Lung (tissue), 12 donors: ENCODE measurements around the gene GRIK3. TPM values are rescaled to one million over a fixed set of nuclear protein-coding genes. Genes with fewer than 3 reads are reported as not detected.
"Not testable (repeated sequence)": the region's sequence is repeated elsewhere in the genome, so short reads cannot be mapped to it uniquely, and the experiment has no call there.

Experiments used
- ATAC-seq: fragments of 200-7000 bp; cut with Tn5 transposase; one replicate; pipeline ENCODE4 v1.9.1; 2020; ENCODE audit warnings: moderate number of reproducible peaks; ENCODE audit not compliant: insufficient read depth, low FRiP score
- DNase-seq, 3 donors: peaks; one replicate each; pipeline ENCODE4 v3.0.0-alpha.2; 2013 to 2017
- H3K27ac ChIP-seq, 2 donors: one replicate each; pipeline ENCODE4 v1.5.1; 2013; ENCODE audit warnings: mild to moderate bottlenecking in 2 of 2, moderate library complexity in 2 of 2, control low read depth in 1 of 2, inconsistent platforms in 1 of 2, low read depth in 1 of 2, low read length in 1 of 2
- H3K27me3 ChIP-seq, 3 donors: one replicate each; pipeline ENCODE4 v1.5.1; 2013; ENCODE audit warnings: low read length in 2 of 3; ENCODE audit not compliant: control insufficient read depth in 3 of 3, insufficient read depth in 3 of 3
- H3K36me3 ChIP-seq, 4 donors: one replicate each; pipeline ENCODE4 v1.5.1; 2013; ENCODE audit warnings: low read length in 4 of 4, mild to moderate bottlenecking in 1 of 4, moderate library complexity in 1 of 4; ENCODE audit not compliant: control insufficient read depth in 4 of 4, insufficient read depth in 4 of 4
- H3K4me1 ChIP-seq, 5 donors: one replicate each; pipeline ENCODE4 v1.5.1; 2013; ENCODE audit warnings: low read length in 5 of 5, mild to moderate bottlenecking in 2 of 5, moderate library complexity in 1 of 5; ENCODE audit not compliant: control insufficient read depth in 5 of 5, insufficient read depth in 5 of 5
- H3K4me3 ChIP-seq: one replicate; pipeline ENCODE4 v1.5.1; 2013; ENCODE audit warnings: mild to moderate bottlenecking, control low read depth, moderate library complexity
- H3K9ac ChIP-seq, 2 donors: one replicate each; pipeline ENCODE4 v1.5.1; 2013; ENCODE audit warnings: low read length in 2 of 2, control low read depth in 1 of 2; ENCODE audit not compliant: insufficient read depth in 1 of 2
- H3K9me3 ChIP-seq, 4 donors: one replicate each; pipeline ENCODE4 v1.5.1; 2013; ENCODE audit warnings: low read length in 3 of 4, mild to moderate bottlenecking in 1 of 4, moderate library complexity in 1 of 4; ENCODE audit not compliant: control insufficient read depth in 4 of 4, insufficient read depth in 3 of 4
- CTCF ChIP-seq: IDR thresholded peaks from 2 replicates; pipeline ENCODE4 v1.5.1; 2012; ENCODE audit warnings: mild to moderate bottlenecking; ENCODE audit errors: control extremely low read depth, extremely low read depth
- WGBS, 2 donors: extraction: QIAGEN DNeasy Blood & Tissue Kit; methylation state at CpG; one replicate each; pipeline ENCODE4 v1.1.7; 2013; 5-methylcytosine and 5-hydroxymethylcytosine counted together
- polyA plus RNA-seq, 2 donors: library from polyadenylated mRNA; stranded (reverse); fragments of 200-250 nt; gene quantifications; one replicate each; pipeline ENCODE4 v1.2.1, GENCODE V29; 2013
- total RNA-seq, 2 donors: library from RNA; depleted of rRNA in 1 of 2; stranded (reverse); fragments of >200 nt in 1 of 2; gene quantifications; one replicate each; pipeline ENCODE4 v1.2.1, GENCODE V29; 2014 to 2021
- donor health status: control.
- donor health status: control.
- donor health status: Bipolar disorder and iron deficiency.
- donor health status: healthy.
- donor health status: DM: yes; HTN: yes; CAD: no.

GRIK3 gene
- total and polyA plus RNA-seq, 4 donors = 0.01 to 0.40 (median 0.07) TPM

- 71 to 79% methylated on average over 14 of the region's 14 CpGs for WGBS, 2 donors
- peaks cover 0 to 2% (median 0%) of the 10 kb centered on the region in 4 donors for H3K9me3 ChIP-seq
- H3K4me1 ChIP-seq = no peaks in the 10 kb centered on the region
- no peak for TF ChIP-seq CTCF
- ATAC-seq (no peak), DNase-seq (no peak)
- H3K36me3 ChIP-seq = no peaks in the 10 kb centered on the region
- H3K27me3 ChIP-seq = peaks cover 0 to 41% (median 24%) of the 10 kb centered on the region in 3 donors
- H3K9ac ChIP-seq = no peak overlapping the region
- no peak overlapping the region for H3K4me3 ChIP-seq
- no peak overlapping the region for H3K27ac ChIP-seq
Observed at GRCh38 chr1:36768486-36769178, 265.7 kb downstream of the GRIK3 start.

- H3K9me3 ChIP-seq, H3K4me3 ChIP-seq, ATAC-seq, H3K36me3 ChIP-seq, H3K4me1 ChIP-seq, H3K27ac ChIP-seq, H3K9ac ChIP-seq, DNase-seq: not testable (repeated sequence)
- H3K27me3 ChIP-seq = peaks cover 0 to 36% (median 24%) of the 10 kb centered on the region in 3 donors
- WGBS, 2 donors = 90 to 92% methylated on average over 1 of the region's 4 CpGs
Observed at GRCh38 chr1:36767429-36767828, 266.9 kb downstream of the GRIK3 start.

- TF ChIP-seq CTCF = no peak
- Histone ChIP-seq H3K9me3 (peaks cover 0 to 2% (median 0%) of the 10 kb centered on the region in 4 donors), H3K36me3 (no peaks in the 10 kb centered on the region), H3K9ac (no peak overlapping the region), H3K4me3 (no peak overlapping the region), H3K27ac (no peak overlapping the region), H3K4me1 (no peaks in the 10 kb centered on the region), H3K27me3 (peaks cover 0 to 29% (median 19%) of the 10 kb centered on the region in 3 donors)
- ATAC-seq = no peak
- DNase-seq = peak in 1 of 3 donors; percentile 6
- WGBS, 2 donors = 49 to 61% methylated on average over 4 of the region's 4 CpGs
Observed at GRCh38 chr1:36766481-36766880, 267.8 kb downstream of the GRIK3 start.

- DNase-seq (no peak), ATAC-seq (no peak)
- WGBS, 2 donors = 57 to 73% methylated on average over 5 of the region's 5 CpGs
- Histone ChIP-seq H3K27ac (no peak overlapping the region), H3K36me3 (no peaks in the 10 kb centered on the region), H3K4me1 (no peaks in the 10 kb centered on the region), H3K4me3 (no peak overlapping the region), H3K9ac (no peak overlapping the region), H3K27me3 (peaks cover 0 to 22% (median 13%) of the 10 kb centered on the region in 3 donors), H3K9me3 (peaks cover 0 to 8% (median 0%) of the 10 kb centered on the region in 4 donors)
- no peak for TF ChIP-seq CTCF
Observed at GRCh38 chr1:36765785-36766300, 268.5 kb downstream of the GRIK3 start.
